Hematopoietic multipotent progenitor cell treated with erythropoietin and hydrocortisone succinate and interleukin-3 and kit ligand, for 4 days (in vitro differentiated cells): ENCODE results near the gene USP43.

Source experiments
- DNase-seq: peaks from one replicate; pipeline ENCODE4 v3.0.0-alpha.2; 2015

The USP43 gene

DNA sequence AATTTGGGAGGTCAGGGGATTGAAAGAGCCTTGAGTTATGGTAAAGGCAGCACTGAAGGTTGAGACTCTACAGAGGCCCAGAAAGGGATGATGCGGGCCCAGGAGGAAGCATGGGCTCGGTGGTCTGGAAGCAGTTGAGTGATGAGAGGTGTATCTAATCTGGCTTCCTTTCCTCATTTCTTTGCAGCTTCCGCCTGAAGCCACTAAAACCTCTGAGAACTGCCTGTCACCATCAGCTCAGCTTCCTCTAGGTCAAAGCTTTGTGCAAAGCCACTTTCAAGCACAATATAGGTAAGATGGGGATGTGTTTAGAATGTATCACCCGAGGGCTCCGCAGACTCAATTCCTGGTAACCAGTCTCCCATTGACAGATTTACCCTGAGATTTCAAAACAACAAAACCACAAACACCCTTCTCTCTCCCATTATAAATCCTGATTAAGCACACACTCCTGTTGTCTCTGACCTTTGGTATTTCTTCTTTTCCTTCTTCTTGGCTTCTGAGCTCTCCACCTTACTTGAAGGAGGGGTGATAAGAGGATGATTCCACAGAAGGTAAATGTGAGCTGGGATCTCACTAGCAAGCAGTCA is 21.2 kb downstream of the USP43 start:
- peak; percentile 10 for DNase-seq

DNA sequence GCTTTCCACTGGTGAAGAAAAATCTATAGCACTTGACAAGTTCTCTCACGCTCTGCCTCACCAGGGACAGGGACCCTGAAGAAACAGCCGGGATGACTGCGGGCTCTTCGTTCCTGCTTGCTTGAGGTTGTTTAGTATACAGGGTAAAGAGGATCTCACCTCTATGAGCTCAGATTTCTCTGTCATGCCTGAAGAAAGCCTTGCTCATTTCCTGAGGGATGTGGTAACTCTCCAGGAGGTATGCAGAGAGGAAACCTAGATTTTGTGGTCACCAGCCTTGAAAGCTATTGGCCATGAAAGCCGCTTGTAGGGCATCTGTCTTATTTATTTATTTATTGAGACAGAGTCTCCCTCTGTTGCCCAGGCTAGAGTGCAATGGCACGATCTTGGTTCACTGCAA is 23.2 kb downstream of the USP43 start:
- peak; percentile 8 for DNase-seq

DNA sequence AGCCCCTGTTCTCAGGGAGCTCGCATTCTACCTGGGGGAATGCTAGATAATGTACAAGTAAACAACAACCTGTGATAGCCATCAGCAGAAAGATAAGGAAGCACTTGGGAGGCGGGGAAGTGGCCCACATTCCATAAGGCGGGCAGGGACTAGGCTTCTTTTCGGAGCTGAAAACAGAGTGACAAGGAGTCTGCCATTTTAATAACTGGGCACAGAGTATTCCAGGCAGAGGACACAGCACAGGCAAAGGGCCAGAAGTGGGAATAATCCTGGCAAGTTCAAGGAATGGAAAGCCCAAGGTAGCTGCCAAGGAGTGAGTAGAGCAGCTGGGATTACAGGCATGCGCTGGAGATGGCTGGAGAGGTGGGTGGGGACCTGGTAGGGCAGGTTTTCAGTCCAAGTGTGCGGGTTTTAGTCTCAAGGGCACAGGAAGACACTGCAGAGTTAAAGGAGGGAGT is 24.3 kb downstream of the USP43 start:
- DNase-seq, result no peak

DNA sequence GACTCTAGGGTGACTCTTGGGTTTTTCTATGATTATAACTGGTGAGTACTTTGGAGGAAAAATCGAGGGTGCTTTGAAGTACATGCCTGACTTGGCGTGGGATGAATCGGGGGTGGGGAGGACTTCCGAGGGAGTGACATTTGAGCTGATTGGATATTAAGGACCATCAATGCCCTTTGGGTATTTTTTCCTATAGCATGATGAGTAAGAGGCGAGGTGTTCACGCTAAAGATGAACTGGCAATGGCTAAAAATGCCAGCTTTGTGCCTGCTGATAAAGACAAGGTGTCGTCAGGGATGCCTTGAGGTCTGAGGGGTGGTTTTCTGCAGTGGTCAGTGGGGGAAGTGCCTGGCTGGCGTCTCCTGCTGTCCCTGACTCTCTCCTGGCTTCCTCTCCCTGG is 25.3 kb downstream of the USP43 start:
- no peak for DNase-seq

DNA sequence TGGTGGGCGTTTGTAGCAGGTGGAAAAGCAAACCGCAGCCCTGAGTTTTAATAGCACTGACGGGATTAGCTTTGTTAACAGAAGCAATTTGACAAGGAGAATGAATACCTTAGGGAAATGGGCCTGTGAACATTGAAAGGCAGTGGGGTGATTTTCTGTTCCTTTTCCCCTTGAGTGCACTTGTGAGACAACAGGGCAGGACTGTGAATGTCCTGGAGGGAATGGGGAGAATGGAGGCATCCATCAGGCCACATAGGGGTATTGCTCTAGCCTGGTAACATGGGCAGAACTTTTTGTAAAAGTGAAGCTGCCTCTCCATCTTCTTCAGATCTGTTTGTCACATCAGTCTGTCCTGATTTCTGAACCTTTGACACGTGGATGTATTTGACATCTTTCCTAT is 26.2 kb downstream of the USP43 start:
- no peak for DNase-seq

DNA sequence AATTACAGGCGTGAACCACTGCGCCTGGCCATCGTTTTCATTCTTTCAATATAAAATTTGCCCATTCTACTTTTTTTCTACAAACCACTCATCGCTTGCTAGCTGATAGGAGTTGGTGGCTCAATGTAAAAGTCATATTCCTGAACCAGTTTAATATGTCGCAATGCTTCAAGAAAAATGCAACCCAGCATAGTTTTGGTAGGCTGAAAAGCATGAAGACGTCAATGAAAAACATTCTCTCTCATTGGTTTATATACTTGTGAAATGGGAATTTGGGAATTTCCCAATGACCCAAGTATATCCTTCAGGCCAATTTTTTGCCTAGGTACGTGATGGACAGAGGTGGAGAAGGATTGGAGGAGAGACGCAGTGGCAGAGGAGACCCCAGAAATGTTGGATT is 26.9 kb downstream of the USP43 start:
- no peak for DNase-seq

DNA sequence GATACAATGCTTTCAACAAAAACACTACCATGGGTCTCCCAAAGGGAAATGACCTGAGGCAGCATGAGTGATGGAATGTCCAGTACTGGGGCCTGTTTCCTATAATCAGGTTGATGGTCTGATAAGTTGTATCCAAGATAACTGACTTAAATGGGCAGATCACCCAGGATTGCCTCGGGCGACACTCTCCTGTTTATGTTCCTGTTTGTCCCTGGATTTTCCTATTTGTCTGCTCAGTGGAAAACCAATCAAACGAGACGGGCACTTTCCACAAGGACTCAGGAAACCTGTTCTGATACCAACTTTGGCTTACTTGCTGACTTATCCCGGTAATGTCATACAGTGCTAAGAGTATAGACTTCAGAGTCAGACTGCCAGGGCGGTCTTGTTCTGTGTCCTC is 27.4 kb downstream of the USP43 start:
- no peak for DNase-seq

DNA sequence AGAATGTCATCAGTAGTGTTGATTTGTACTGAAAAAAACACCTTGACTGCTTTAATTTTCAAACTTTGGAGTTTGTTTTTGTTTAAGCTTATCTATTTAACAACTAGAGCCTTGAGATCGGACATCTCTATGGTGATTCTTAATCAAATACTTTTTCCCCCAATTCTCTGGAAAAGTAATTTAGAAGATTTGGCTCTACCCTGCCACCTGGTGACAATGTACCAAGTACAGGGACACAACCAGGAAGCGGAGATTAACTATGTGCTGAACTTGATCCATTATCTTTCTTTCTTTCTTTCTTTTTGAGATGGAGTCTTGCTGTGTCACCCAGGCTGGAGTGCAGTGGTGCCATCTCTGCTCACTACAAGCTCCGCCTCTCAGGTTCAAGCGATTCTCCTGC is 30.8 kb downstream of the USP43 start:
- peak; percentile 41 for DNase-seq

DNA sequence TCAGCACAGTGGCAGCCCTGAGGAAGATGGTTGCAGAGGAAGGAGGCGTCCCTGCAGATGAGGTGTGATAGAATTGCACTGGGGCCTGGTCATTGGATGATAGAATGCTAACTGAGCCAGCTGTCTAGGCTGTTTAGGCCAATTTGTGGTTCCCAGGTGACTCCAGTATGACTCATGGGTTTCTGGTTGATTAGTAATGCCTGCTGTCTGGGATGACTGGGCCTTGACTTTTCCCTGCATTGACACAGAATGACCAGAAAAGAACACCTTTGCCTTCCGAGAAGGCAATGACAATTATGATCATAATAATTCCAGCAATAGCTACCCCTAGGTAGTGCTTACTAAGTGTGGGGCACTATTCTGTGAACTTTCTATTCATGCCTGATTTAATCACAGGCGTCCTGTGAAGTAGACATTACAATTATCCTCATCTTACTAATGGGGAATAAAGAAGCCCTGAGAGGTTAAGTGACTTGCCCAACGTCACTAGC is 31.5 kb downstream of the USP43 start:
- DNase-seq, result no peak

DNA sequence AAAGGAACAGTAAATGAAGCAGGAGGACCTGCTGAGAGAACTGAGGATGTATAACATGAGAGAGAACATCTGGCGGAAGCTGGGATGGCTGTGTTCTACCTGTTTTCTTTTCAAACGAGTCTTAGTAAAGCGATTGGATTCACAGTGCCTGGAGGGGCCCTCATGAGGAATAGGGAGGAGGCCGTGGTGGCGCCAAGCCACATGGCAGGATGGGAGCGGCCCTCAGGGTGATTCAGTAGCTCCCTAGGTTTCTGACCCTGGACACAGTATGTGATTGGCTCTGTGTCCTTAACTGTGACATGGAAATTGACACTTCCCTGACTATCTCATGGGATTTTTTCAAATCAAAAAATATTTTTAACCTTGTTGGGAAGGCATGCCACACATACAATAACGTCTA is 32.1 kb downstream of the USP43 start:
- DNase-seq, result no peak

DNA sequence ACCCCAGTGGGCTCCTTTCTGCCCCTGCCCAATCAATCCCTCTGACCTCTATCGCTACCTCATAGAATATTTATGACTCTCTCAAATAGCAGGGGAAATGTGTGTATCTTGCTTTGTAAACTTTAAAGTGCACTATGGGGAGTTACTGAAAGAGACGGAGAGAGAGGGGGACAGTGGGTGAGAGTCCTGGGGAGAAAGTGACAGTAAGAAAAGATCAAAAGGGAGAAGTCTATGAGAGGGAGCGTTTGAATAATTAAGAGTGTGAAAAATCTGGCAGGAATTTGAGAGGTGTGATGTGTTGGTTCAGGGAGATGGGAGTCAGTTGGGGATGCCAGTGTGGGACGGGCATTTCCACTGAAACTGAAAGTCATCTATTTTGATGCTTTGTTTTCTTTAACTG is 32.6 kb downstream of the USP43 start:
- no peak for DNase-seq

DNA sequence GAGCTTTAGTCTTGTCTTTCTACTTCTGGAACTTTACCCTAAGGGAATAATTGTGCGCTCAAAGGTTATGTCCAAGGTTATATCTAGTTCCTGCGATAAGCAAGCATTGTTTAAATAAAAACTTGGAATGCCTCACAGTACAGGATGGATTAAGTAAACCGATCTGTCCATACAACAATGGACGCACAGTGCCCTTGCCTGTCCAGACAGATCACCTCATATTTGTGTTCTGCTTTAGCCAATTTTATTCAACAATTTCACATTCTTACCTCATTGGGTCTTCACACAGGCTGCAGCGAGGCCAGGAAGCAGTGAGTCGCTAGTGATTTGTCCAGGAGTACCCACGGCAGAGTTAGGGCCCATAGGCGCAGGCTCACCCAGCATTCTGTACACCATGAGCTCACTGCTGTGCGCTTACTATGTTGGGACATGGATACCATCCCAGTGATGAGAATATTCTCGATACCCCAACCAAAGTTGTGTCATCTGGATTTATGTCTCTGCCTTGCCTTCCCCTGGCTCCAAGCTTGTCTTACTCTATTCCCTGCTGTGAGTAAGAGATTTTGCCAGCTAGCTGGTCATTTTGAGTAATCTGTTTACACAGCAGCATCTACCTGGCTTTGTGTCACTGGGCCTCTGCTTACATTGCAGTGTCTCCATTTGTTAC is 39.8 kb downstream of the USP43 start:
- DNase-seq, result no peak

DNA sequence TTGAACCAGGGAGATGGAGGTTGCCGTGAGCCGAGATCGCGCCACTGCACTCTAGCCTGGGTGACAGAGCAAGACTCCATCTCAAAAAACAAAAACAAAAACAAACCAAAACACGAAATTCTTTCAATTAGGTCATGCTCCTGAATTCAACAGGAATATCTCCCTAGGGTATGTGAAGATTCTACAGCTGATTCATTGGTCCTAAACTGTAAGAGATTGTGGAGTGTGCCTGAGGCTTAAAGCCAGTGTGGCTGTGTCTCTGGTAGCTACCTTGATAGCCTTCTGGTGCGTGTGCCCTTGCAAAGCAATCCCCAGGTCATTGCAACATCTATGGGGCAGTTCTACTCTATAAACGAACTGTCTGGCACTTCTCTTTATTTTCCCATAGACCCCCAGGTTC is 48.4 kb downstream of the USP43 start:
- DNase-seq, result no peak

DNA sequence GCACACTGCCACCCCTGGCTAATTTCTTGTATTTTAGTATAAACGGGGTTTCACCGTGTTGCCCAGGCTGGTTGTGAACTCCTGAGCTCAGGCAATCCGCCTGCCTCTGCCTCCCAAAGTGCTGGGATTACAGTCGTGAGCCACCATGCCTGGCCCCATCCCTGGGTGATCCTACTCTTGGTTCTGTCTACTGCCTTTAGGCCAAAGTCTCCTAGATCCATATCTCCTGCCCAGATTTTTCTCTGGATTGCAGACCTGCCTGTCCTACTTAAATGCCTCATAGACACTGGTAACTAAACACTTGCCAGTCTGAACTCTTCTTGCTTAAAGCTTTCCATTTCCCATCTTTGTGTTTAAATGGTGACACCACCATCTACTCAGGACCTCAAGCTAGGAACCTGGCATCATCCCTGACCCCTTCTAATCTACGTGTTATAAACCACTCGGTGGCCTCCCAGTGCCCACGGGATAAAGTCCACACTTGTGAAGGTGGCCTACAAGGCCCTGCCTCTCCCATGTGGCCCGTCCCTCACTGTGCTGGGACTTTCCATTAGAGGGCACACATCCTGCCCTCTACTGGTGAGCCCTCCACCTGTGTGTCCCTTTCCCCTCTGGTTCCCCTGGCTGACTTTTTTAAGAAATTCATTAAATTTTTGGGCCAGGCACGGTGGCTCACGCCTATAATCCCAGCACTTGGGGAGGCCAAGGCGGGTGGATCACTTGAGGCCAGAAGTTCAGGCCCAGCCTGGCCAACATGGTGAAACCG is 51.1 kb downstream of the USP43 start:
- DNase-seq, result no peak

DNA sequence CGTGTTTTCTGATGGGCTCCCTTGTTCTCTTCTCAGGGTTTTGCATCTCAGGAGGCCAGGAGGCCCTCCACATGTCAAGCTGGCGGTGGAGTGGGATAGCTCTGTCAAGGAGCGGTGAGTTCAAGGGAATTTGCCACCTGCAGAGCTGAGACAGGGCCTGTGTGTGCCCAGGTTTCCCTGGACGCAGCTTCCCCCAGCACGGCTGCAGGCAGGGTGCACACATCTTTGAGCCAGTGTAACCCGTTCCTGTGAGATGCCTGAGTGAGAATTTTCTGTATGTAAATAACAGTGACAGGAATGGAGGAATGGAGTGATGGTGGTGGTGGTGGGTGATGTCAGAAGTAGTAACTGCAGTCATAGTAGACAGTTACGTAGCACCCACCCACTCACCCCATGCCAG is 54.8 kb downstream of the USP43 start:
- no peak for DNase-seq

DNA sequence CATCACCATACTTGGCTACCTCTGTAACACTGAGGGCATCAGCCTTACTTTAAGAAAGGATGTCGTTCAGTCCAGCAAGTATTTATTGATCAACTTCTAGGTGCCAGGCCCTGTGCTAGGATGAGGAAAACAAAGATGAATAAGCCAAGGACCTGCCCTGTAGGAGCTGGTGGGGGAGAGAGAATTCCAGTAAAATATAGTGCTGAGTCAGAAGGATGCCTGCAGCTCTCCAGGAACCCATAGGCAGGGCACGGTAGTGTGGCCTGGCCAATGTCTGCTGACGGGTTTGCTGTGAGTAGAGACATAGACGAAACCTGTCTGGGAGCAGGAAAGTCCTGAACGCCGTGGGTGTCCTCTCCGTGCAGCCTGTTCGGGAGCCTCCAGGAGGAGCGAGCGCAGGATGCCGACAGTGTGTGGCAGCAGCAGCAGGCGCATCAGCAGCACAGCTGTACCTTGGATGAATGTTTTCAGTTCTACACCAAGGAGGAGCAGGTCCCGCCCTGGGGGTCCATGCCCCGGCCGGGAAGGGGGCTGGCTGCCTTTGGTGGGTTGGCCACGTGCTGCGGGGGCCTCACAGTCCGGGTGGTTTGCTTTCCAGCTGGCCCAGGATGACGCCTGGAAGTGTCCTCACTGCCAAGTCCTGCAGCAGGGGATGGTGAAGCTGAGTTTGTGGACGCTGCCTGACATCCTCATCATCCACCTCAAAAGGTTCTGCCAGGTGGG is 55.6 kb downstream of the USP43 start:
- DNase-seq, result no peak

DNA sequence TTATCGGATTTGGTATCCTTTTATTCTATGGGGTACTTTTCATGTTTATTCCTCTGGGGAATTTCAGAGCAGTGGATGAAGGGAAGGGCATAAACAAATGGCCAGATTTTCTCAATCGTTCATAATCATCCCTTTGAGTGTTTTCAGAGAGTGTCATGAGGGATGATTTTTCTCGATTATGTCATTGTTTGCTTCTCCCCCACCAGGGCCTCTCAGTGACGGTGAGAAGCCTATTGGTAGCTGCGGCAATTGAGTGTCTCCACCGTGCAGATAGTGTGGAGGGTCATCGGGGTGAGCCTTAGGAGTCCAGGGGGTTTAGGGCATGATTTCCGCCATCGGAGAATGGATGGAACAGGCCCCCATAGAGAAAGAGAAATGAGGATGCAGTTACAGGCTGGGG is 57.2 kb downstream of the USP43 start:
- DNase-seq, result no peak

DNA sequence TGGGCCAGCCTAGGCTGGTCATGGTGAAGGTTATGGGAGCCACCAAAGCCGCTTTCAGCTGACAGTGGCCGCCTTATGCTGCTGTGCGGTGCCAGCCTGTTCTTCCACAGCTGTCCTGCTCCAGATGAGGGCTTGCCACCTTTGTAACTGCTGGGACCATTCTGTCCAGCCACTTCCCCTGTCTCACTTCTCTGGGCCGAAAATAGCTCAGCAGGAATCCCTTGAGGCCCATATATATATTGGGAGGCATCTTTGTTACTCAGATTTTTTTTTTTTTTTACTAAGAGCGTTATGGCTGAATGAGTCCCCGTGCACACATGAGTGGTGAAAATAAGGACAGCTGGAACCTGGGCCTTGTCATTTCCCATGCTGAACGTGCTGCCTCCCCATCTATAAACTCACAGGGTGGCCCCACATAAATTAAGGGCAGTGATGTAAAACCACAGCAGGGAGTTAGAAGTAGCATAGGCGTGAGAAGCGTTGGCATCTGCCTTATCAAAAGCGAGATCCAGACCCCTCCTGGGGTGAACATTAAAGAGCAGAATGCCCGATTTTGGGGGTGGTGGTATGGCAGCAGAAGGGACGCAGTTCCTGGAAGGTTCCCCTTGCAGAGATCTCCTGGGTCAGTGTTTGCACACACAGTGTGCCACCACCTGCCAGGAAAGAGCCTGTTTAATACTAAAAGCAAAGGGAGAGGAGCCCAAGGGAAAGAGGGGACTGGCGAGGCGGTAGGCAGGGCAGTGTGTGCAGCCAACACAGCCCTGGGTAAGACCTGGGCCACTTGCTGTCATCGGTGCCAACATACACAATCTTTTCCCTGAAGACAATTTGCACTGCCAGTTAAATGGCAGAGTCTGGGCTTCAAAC is 57.8 kb downstream of the USP43 start:
- no peak for DNase-seq

DNA sequence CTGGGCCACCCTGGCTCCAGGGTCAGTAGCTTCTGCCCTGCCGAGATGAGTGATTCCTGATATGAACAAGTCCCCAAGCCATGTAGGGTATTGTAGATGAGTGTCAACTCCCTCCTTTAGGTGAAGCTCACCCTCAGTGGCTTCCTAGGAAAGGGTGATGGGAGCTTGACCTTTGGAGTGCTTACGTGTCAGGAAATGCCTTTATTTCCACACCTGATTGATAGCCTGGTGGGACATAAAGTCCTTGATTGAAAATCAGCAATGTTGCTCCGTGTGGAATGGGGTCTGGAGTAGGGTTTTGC is 58.4 kb downstream of the USP43 start:
- no peak for DNase-seq

DNA sequence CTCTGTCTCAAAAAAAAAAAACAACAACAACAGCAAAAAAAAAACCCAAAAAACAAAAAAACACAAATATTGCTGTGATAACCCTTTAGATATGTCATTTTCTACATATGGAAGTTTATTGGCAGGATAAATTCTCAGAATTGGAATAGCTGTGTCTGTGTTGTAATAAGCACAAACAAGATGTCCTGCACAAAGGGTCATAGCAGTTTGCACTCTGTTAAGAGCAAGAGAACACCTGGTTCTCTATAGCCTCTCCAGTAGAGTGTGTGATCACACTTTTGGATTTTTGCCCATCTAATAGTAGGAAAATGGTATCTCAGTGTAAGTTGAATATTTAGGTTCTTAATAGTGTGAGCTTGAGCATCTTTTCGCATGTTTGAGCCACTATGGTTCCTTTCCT is 60.4 kb downstream of the USP43 start:
- no peak for DNase-seq

DNA sequence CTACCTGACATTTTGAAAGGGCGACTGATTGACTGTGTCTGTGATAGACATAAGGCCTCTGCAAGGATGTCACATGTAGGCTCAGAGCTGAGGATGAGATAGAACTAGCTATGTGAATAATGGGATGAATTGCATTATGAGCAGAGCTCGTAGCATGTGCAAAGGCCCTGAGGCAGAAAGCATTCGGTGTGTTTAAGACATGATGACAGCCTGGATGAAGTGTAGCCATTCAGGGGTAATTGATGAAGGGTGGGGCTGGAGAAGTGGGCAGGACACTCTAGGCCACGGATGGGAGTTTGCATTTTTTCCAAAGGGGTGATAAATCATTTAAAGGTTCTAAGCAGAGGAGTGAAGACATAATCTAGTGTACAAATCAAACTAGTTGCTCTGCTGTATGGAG is 62.6 kb downstream of the USP43 start:
- no peak for DNase-seq

DNA sequence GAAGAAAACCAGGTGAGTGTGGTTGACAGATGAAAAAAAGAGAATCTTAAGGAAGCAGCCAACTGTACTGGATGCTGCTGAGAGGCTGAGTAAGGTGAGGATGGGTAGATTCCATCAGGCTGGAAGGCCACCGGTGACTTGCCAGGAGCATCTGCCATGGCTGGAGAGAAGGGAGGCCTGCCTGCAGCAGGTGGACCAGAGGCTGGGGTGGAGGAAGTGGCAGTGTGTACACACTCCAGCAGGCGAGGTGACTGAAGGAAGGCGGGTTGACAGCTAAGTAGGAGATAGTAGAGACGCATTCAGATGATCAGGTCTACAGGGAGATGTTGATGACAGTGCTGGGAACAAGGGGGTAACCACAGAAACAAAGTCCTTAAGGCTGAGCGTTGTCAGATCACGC is 69.5 kb downstream of the USP43 start:
- no peak for DNase-seq

DNA sequence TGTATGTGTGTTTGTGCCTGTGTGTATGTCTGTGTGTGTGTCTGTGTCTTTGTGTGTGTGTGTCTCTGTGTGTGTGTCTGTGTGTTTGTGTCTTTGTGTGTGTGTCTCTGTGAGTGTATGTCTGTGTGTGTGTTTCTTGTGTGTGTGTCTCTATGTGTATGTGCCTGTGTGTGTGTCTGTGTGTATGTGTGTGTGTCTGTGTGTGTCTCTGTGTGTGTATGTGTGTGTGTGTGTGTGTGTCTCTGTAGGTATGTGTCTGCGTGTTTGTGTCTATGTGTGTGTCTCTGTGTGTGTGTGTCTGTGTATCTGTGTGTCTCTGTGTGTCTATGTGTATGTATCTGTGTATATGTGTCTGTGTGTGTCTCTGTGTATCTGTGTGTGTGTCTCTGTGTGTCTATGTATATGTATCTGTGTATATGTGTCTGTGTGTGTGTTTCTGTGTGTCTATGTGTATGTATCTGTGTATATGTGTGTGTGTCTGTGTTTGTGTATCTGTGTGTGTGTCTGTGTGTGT is 70.2 kb downstream of the USP43 start:
- no peak for DNase-seq
